ENCODE results near the gene ADAT2. TPM values are rescaled to one million over a fixed set of nuclear protein-coding genes. Genes with fewer than 3 reads are reported as not detected.

Gene ADAT2
- total and polyA plus RNA-seq, 2 donors, result 5.1 to 13.2 TPM

GRCh38 chr6:143426026-143426425 lies 24.5 kb downstream of the ADAT2 start:
- H3K9me3 ChIP-seq (ENCODE audit: control insufficient read depth in 2 of 2, insufficient read depth in 1 of 2, low read length in 1 of 2), result no peaks in the 10 kb centered on the region
- no peak overlapping the region for H3K27ac ChIP-seq (ENCODE audit: low read depth in 1 of 2, low read length in 1 of 2)
- no peak overlapping the region for H3K4me3 ChIP-seq (ENCODE audit: low read length in 2 of 2)
- DNase-seq (ENCODE audit: low read depth in 6 of 9, low spot score in 9 of 9), result no peak
- no peaks in the 10 kb centered on the region for H3K27me3 ChIP-seq (ENCODE audit: control insufficient read depth in 2 of 2, insufficient read depth in 1 of 2, low read length in 1 of 2)
- no peaks in the 10 kb centered on the region for H3K4me1 ChIP-seq (ENCODE audit: control insufficient read depth in 2 of 2, insufficient read depth in 2 of 2, low read length in 2 of 2)
- WGBS, result 98% methylated on average over 2 of the region's 2 CpGs
- peaks cover 0 to 2% of the 10 kb centered on the region in 2 donors for H3K36me3 ChIP-seq (ENCODE audit: control insufficient read depth in 2 of 2, insufficient read depth in 2 of 2, low read length in 1 of 2)

- Histone ChIP-seq H3K9me3 (ENCODE audit: control insufficient read depth in 2 of 2, insufficient read depth in 1 of 2, low read length in 1 of 2) (no peaks in the 10 kb centered on the region), H3K27ac (ENCODE audit: low read depth in 1 of 2, low read length in 1 of 2) (no peak overlapping the region), H3K4me1 (ENCODE audit: control insufficient read depth in 2 of 2, insufficient read depth in 2 of 2, low read length in 2 of 2) (no peaks in the 10 kb centered on the region), H3K27me3 (ENCODE audit: control insufficient read depth in 2 of 2, insufficient read depth in 1 of 2, low read length in 1 of 2) (no peaks in the 10 kb centered on the region), H3K4me3 (ENCODE audit: low read length in 2 of 2) (no peak overlapping the region), H3K36me3 (ENCODE audit: control insufficient read depth in 2 of 2, insufficient read depth in 2 of 2, low read length in 1 of 2) (no peaks in the 10 kb centered on the region)
- DNase-seq (ENCODE audit: low read depth in 6 of 9, low spot score in 9 of 9), result no peak
- whole genome bisulfite sequencing, result 97% methylated on average over 6 of the region's 6 CpGs
Measured at GRCh38 chr6:143419526-143419925, 31.0 kb downstream of the ADAT2 start.

- no peak for DNase-seq (ENCODE audit: low read depth in 6 of 9, low spot score in 9 of 9)
Measured at GRCh38 chr6:143414769-143415168, 35.7 kb downstream of the ADAT2 start.

GRCh38 chr6:143410859-143411270 lies 39.6 kb downstream of the ADAT2 start:
- H3K27me3 ChIP-seq (ENCODE audit: control insufficient read depth in 2 of 2, insufficient read depth in 1 of 2, low read length in 1 of 2), result no peaks in the 10 kb centered on the region
- H3K36me3 ChIP-seq (ENCODE audit: control insufficient read depth in 2 of 2, insufficient read depth in 2 of 2, low read length in 1 of 2), result no peaks in the 10 kb centered on the region
- no peaks in the 10 kb centered on the region for H3K9me3 ChIP-seq (ENCODE audit: control insufficient read depth in 2 of 2, insufficient read depth in 1 of 2, low read length in 1 of 2)
- no peak overlapping the region for H3K4me3 ChIP-seq (ENCODE audit: low read length in 2 of 2)
- no peak for DNase-seq (ENCODE audit: low read depth in 6 of 9, low spot score in 9 of 9)
- WGBS, result 93% methylated on average over 1 of the region's 1 CpG
- H3K4me1 ChIP-seq (ENCODE audit: control insufficient read depth in 2 of 2, insufficient read depth in 2 of 2, low read length in 2 of 2), result no peaks in the 10 kb centered on the region
- no peak overlapping the region for H3K27ac ChIP-seq (ENCODE audit: low read depth in 1 of 2, low read length in 1 of 2)

More at GRCh38 chr6:143414769-143415168, 35.7 kb downstream of the ADAT2 start:
- Histone ChIP-seq H3K4me3 (ENCODE audit: low read length in 2 of 2) (no peak overlapping the region), H3K4me1 (ENCODE audit: control insufficient read depth in 2 of 2, insufficient read depth in 2 of 2, low read length in 2 of 2) (no peaks in the 10 kb centered on the region), H3K27me3 (ENCODE audit: control insufficient read depth in 2 of 2, insufficient read depth in 1 of 2, low read length in 1 of 2) (no peaks in the 10 kb centered on the region), H3K9me3 (ENCODE audit: control insufficient read depth in 2 of 2, insufficient read depth in 1 of 2, low read length in 1 of 2) (no peaks in the 10 kb centered on the region), H3K36me3 (ENCODE audit: control insufficient read depth in 2 of 2, insufficient read depth in 2 of 2, low read length in 1 of 2) (no peaks in the 10 kb centered on the region), H3K27ac (ENCODE audit: low read depth in 1 of 2, low read length in 1 of 2) (no peak overlapping the region)
- WGBS, result 96% methylated on average over 3 of the region's 3 CpGs

GRCh38 chr6:143408787-143409162 lies 41.7 kb downstream of the ADAT2 start:
- no peak for DNase-seq (ENCODE audit: low read depth in 6 of 9, low spot score in 9 of 9)
- H3K36me3 ChIP-seq (ENCODE audit: control insufficient read depth in 2 of 2, insufficient read depth in 2 of 2, low read length in 1 of 2), result no peaks in the 10 kb centered on the region
- H3K4me1 ChIP-seq (ENCODE audit: control insufficient read depth in 2 of 2, insufficient read depth in 2 of 2, low read length in 2 of 2), result no peaks in the 10 kb centered on the region
- no peaks in the 10 kb centered on the region for H3K27me3 ChIP-seq (ENCODE audit: control insufficient read depth in 2 of 2, insufficient read depth in 1 of 2, low read length in 1 of 2)
- H3K4me3 ChIP-seq (ENCODE audit: low read length in 2 of 2), result no peak overlapping the region
- H3K27ac ChIP-seq (ENCODE audit: low read depth in 1 of 2, low read length in 1 of 2), result no peak overlapping the region
- H3K9me3 ChIP-seq (ENCODE audit: control insufficient read depth in 2 of 2, insufficient read depth in 1 of 2, low read length in 1 of 2), result no peaks in the 10 kb centered on the region

GRCh38 chr6:143408151-143408786 lies 42.2 kb downstream of the ADAT2 start:
- H3K4me1 ChIP-seq (ENCODE audit: control insufficient read depth in 2 of 2, insufficient read depth in 2 of 2, low read length in 2 of 2), result no peaks in the 10 kb centered on the region
- no peaks in the 10 kb centered on the region for H3K36me3 ChIP-seq (ENCODE audit: control insufficient read depth in 2 of 2, insufficient read depth in 2 of 2, low read length in 1 of 2)
- H3K9me3 ChIP-seq (ENCODE audit: control insufficient read depth in 2 of 2, insufficient read depth in 1 of 2, low read length in 1 of 2), result no peaks in the 10 kb centered on the region
- no peak overlapping the region for H3K4me3 ChIP-seq (ENCODE audit: low read length in 2 of 2)
- H3K27me3 ChIP-seq (ENCODE audit: control insufficient read depth in 2 of 2, insufficient read depth in 1 of 2, low read length in 1 of 2), result no peaks in the 10 kb centered on the region
- no peak for DNase-seq (ENCODE audit: low read depth in 6 of 9, low spot score in 9 of 9)
- H3K27ac ChIP-seq (ENCODE audit: low read depth in 1 of 2, low read length in 1 of 2), result no peak overlapping the region

GRCh38 chr6:143406673-143407072 lies 43.8 kb downstream of the ADAT2 start:
- DNase-seq (ENCODE audit: low read depth in 6 of 9, low spot score in 9 of 9), result no peak
- Histone ChIP-seq H3K9me3 (ENCODE audit: control insufficient read depth in 2 of 2, insufficient read depth in 1 of 2, low read length in 1 of 2) (no peaks in the 10 kb centered on the region), H3K27ac (ENCODE audit: low read depth in 1 of 2, low read length in 1 of 2) (no peak overlapping the region), H3K36me3 (ENCODE audit: control insufficient read depth in 2 of 2, insufficient read depth in 2 of 2, low read length in 1 of 2) (no peaks in the 10 kb centered on the region), H3K4me1 (ENCODE audit: control insufficient read depth in 2 of 2, insufficient read depth in 2 of 2, low read length in 2 of 2) (no peaks in the 10 kb centered on the region), H3K4me3 (ENCODE audit: low read length in 2 of 2) (no peak overlapping the region), H3K27me3 (ENCODE audit: control insufficient read depth in 2 of 2, insufficient read depth in 1 of 2, low read length in 1 of 2) (no peaks in the 10 kb centered on the region)
- 98% methylated on average over 3 of the region's 3 CpGs for WGBS

GRCh38 chr6:143405373-143406154 lies 44.9 kb downstream of the ADAT2 start:
- Histone ChIP-seq H3K4me1 (ENCODE audit: control insufficient read depth in 2 of 2, insufficient read depth in 2 of 2, low read length in 2 of 2) (peaks cover 4 to 10% of the 10 kb centered on the region in 2 donors), H3K9me3 (ENCODE audit: control insufficient read depth in 2 of 2, insufficient read depth in 1 of 2, low read length in 1 of 2) (no peaks in the 10 kb centered on the region), H3K27me3 (ENCODE audit: control insufficient read depth in 2 of 2, insufficient read depth in 1 of 2, low read length in 1 of 2) (no peaks in the 10 kb centered on the region), H3K4me3 (ENCODE audit: low read length in 2 of 2) (no peak overlapping the region), H3K27ac (ENCODE audit: low read depth in 1 of 2, low read length in 1 of 2) (no peak overlapping the region), H3K36me3 (ENCODE audit: control insufficient read depth in 2 of 2, insufficient read depth in 2 of 2, low read length in 1 of 2) (no peaks in the 10 kb centered on the region)
- 98% methylated on average over 9 of the region's 9 CpGs for WGBS
- no peak for DNase-seq (ENCODE audit: low read depth in 6 of 9, low spot score in 9 of 9)

GRCh38 chr6:143402721-143403336 lies 47.7 kb downstream of the ADAT2 start:
- Histone ChIP-seq H3K4me1 (ENCODE audit: control insufficient read depth in 2 of 2, insufficient read depth in 2 of 2, low read length in 2 of 2) (peaks cover 4 to 14% of the 10 kb centered on the region in 2 donors), H3K36me3 (ENCODE audit: control insufficient read depth in 2 of 2, insufficient read depth in 2 of 2, low read length in 1 of 2) (no peaks in the 10 kb centered on the region), H3K27me3 (ENCODE audit: control insufficient read depth in 2 of 2, insufficient read depth in 1 of 2, low read length in 1 of 2) (no peaks in the 10 kb centered on the region), H3K4me3 (ENCODE audit: low read length in 2 of 2) (no peak overlapping the region), H3K9me3 (ENCODE audit: control insufficient read depth in 2 of 2, insufficient read depth in 1 of 2, low read length in 1 of 2) (no peaks in the 10 kb centered on the region), H3K27ac (ENCODE audit: low read depth in 1 of 2, low read length in 1 of 2) (no peak overlapping the region)
- WGBS, result 95% methylated on average over 7 of the region's 7 CpGs
- no peak for DNase-seq (ENCODE audit: low read depth in 6 of 9, low spot score in 9 of 9)
